AML-193 (cell line): ENCODE results near the gene MIDN.

Source experiments
- DNase-seq, 2 experiments: peaks; one replicate each; lab custom pipeline; 2025; lab: John Stamatoyannopoulos, UW

The MIDN gene

DNA sequence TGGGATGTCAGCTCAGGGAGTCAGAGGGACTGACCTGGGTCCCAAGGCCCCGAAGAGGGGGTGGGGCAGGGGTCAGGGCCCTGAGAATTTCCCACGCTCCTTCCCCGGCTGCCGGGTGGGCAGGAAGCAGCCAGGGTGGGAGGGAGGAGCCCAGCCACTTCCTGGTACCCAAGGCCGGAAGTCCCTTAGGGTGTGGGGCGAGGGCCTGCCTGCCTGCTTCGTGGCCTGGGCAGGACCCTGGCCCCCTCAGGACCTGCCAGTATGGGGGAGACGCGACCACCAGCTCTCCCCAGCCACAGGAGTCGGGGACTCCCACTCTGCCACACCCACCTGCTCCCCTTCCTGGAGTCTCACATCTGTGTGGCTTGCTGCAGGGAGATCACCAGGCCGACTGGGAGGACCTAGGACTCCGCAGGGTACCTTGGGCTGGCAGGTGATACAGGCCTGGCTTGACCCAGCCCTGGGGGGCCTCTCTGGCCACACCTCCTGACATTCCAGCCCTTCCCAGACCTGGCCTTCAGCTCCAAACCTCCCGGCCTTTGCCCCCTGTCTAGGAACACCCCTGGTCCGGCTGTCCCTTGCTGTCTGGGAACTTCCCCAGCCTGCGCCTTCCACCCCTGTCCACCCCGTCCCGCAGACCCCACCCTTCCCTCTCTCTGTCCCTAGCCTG lies 11.0 kb downstream of the MIDN start:
- peak; percentile 37 to 46 for DNase-seq

DNA sequence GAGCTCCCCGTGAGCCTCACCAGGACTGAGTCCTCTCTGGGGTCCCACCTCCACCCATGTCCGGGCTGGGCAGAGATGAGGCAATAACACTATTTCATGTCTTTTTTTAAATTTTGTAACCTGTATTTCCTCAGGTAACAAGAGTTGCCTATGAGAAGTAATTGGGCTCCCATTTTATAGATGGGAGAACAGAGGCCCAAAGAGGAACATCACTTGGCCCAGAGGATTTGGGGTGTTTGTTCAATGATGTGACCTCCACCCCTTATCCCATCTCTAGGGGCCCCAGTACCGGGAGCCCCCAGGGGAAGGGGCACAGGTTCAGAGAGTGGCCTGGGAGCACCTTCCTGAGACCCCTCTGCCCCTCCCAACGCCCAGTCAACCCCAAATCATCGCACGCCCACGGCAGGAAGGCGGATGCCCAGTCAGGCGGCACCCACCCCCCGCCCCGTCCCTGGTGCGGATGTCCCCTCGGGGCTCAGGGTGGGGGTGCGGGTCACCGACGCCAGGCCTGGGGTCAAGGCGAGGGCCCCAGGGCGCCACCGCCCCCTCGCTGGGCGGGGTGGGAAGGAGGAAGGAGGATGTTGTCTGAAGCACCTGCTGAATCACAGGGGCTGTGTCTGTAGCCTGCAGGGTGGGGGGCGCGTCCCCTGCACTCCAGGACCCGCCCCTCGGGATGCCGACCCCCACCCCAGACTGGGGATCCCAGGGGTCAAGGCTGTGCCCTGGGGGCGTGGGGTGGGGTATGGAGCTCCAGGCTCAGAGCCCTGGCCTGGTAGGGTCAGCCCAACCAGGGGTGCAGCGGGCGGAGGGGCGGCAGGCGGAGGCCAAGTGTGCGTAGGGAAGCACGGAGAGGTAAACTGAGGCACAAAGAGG lies 11.7 kb downstream of the MIDN start:
- DNase-seq, result no peak

DNA sequence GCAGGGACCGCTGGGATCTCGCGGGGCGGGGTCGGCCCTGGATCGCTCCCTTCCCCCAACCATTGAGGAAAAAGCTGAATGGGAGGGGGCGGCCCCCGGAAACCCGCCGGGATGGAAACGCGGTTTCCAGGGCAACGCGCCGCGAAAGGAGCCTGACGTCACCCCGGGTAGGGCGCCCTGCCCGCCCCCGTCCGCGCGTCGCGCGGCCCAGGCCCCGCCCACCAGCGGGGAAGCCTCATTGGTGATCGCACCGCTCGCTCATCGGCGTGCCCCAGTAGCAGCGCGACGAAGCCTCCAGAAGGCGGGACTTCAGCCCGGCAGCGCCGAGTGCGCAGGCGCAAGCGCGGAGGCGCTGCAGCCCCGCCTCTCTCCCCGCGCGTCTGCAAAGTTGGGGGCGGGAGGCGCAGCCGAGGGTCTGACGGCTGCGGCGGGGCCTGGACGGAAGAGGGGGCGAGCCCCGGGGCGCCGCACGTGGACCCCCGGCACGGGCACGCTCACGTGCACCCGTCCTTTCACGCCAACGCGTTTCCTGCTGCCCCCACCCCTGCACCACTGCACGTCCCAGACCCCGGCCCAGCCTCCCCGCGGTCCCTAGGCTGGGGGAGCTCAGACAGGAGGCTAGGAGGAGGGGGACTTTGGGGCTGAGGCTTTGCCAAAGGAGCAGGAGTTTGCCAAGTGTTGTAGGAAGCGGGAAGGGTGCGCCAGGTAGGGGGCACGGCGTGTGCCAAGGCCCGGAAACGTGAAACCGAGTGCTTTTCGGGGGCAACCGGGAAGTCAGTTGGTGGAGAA lies 12.6 kb downstream of the MIDN start:
- DNase-seq, result peak; percentile 77 to 86

DNA sequence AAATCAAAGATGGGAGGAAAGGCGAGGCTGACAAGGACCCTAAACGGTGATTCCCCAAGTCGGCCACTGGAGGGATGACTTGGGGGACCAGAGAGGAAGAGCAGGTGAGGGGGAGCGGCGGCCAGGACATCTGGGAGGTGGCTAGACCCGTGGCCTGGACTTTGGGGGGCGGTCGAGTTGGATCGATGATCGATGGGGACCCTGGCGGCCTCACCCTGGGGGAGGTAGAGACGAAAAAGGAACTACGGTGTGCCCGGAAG lies 13.1 kb downstream of the MIDN start:
- DNase-seq, result peak in 1 of 2 experiments; percentile 18

DNA sequence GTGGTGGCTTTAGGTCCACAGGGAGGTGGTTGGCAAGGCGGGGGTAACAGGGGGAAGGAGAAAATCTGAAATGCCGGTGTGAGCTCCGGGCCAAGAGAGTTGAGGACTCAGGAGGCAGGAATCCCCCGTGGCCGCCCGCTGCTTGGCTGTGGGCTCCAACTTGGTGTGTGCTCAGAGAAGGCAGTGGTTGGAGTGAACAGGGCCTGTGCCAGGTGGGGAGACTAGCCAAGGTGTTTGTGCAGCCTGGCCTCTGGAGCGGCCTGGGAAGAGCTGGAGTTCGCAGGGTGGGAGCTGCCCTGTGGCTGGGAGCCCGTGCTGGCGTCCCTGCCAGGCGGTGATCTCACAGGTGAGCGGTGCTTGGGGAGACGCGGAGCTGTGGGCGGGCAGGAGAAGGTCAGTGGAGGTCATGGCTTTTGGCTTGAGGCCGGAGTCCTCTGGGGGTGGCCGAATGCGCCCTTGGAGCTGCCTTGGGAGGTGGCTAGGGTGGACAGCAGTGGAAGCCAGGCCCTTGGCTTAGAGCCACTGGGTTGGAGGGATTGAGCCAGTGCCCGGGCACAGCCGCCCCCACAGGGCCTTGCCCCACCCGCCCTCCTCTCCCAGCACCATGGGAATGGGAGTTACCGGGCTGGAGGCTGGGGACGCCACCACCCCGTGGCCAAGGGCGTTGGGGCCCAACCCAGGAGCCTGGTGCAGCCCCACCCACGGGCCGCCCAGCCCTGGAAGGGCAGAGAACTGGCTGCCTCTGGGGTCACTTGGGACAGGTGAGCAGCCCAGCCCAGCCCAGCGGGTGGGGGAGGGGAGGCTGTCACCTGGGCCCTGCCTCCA lies 13.6 kb downstream of the MIDN start:
- no peak for DNase-seq

DNA sequence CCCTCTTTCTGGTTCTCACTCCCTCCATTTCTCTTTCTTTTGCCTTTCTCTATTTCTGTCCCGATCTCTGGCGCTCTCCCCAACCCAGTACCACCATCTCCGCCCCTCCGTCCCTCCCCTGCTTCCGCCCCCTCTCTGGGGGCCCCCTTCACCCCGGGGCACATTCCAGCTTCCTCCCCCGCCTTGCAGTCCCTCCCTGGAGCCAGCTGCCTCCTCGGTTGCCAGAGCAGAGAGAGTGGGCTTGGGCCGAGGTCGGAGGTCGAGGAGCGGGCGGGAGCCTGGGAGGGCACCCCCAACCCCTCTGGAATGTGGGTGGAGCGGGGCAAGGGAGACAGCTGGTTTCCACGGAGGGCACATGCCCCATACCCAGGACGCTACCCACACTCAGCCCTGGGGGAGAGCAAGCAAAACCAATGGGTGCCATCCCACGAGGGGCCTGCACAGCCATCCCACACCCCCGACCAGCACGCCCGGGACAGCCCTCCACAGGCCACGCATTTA lies 14.3 kb downstream of the MIDN start:
- DNase-seq, result no peak

DNA sequence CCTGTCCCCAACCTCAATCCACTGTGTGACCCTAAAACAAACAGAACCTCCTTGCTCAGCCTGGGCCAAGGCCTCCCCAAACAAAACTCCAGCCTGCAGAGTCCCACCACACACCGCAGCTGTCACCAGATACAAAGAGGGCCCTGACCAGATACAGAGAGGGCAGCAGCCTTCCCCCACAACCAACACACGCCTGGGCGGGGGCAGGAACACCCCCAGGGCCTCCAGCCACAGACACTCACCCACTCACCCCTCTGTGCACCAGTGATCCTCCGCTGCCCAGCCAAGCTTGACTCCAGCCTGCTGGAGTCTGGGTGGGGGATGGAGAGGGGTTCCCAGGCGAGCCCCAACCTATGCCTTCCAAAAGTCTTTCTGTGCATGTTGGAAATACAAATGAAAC lies 14.8 kb downstream of the MIDN start:
- no peak for DNase-seq

DNA sequence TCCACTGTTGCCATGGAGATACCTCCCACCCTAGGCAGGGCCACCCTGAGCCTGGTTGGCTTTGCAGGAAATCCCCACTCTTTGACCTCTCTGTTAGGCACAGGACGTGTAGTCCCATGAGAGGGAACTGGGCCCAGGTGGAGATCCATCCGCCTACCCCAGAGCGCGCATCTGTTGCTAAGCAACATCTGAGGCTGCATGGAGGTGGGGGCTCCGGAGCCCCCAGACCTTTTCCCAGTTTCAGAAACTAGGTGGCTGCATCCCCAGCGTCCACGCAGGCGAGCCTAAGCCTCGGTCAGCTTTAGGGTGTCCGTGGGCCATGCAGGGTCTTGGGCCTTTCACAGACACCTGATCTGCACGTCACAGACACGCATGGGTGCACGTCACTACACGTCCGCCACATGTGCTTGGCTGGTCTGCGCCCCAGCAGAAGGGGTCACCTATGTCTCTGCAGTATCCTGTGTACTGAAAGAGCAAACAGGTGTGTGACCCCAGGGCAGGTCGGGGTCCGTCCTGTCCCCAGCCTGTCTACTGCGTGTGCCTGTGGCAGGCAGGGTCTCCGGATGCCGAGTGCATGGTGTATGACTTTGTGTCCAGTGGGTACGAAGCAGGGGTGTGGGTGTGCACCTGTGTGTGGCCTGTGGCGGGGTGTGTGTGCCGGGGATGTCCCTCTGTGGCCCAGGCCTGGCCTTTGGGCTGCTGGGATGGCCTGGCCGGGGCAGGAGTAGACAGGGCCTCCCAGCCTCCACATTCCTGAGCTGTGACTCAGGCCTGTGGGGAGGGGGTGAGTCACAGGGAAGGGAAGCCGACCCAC lies 16.6 kb downstream of the MIDN start:
- DNase-seq, result no peak

DNA sequence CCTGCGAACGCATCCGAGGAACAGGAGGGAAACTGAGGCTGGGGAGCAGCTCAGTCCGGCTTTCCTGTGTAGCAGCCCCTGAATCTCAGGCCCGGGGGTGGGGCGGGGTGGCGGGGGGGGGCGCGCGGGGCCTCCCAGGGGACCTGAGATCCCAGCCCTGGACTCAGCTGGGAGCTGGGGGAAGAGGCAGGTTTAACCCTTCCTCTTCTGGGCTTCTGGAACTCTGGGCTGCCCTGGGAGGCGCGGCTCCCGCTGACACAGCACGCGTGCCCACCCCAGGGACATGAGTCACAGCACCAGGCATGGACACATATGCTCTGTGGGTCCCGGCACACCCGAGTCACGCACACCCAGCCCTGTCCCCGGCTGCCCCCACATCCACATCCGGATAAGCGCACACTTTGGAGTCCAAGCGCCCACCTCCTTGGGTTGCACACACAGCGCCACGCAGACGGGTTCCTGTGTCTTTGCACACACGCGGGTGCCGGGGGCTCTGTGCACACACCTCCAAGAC lies 17.3 kb downstream of the MIDN start:
- DNase-seq, result no peak

DNA sequence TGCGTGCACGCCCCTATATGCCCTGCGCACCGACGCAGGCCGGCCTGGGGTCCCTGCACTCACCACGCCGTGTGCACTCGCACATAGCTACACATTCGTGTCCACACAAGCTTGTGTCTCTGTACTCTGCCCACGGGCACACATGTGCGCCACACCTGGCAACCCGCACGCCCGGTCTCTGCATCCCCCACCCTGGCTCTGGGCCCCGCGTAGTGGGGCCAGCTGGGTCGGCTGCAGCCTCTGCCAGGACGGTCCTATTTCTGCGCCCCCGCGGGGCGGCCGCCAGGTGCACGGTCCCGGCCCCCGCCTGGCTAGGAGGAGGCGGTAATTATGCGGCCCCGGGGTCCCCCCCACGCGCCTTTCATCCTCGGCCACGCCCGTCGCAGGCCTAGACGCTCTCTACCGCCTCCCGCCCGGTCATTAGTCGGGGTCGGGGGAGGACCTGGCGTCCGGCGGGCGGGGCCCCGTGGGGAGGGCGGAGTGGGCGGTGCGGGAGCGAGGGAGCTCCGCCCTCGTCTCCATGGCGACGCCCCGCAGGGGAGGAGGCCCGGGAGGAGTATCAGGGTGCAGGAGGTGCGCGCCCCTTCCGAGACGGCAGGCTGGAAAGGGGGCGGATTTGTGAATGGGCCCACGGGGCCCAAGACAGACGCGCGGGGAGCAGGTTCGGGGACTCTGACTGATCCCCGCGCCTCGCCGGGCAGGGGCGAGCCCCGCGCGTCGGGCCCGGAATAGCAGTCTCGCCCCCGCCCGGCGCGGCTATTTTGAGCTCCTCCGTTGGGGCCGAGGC lies 17.9 kb downstream of the MIDN start:
- peak; percentile 59 to 60 for DNase-seq

DNA sequence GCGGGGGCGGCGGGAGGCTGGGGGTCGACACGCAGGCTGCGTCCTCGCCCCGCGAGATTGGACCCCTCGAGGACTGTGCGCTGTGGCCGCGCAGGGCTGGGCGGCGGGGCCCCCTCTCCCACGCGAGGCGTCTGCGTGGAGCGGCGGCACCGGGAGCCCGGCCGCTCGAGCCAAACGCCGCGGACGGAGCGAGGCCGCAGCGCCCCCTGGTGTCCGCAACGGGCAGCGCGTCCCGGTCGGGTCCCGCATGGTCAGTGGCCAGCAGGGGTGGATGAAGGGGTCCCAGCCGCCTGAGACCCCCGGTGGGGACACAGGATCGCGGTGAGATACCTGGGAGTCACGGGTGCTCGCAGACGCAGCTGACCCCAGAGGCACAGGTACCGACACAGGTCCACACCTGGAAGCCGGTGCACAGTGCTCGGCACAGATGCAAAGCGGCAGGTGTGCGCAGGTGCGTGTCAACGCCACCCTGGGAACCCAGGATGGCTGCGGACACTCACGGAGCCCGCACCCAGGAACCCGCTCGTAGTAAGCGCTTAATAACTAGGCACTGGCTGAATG lies 18.6 kb downstream of the MIDN start:
- DNase-seq, result peak; percentile 15 to 33

DNA sequence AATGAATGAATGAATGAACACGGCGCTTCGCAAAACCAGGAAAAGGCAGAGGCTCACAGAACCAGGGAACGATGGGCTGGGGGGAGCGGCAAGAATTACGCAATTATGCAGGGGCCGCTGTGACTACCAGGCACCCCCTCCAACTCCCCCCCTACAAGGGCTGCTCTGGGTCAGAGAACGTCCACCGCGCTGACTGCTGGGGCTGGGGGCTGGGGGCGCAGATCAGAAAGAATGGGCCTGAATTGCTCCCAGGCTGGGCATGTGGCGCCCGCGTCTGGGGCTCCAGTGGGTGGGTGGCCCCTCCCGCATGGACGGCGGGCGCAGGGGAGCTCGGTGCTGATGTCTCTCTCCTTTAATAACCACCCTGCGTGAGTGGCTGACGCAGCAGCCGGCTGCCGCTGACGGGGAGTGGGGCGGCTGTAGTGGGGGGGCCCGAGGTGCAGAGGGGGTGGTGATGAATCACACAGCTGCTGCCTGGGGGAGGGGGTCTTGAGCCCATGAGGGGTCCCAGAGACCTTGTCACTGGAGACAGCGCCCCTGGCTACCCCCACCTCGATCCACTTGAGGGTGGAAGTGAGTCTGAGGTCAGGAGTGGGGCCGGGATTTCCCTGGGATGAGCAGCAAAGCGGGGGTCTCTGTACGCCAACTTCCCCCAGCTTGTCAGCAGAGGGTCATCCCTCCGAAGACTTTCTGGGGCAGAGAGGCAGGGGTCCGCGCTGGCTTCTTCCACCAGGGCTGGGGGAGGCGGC lies 19.3 kb downstream of the MIDN start:
- no peak for DNase-seq

DNA sequence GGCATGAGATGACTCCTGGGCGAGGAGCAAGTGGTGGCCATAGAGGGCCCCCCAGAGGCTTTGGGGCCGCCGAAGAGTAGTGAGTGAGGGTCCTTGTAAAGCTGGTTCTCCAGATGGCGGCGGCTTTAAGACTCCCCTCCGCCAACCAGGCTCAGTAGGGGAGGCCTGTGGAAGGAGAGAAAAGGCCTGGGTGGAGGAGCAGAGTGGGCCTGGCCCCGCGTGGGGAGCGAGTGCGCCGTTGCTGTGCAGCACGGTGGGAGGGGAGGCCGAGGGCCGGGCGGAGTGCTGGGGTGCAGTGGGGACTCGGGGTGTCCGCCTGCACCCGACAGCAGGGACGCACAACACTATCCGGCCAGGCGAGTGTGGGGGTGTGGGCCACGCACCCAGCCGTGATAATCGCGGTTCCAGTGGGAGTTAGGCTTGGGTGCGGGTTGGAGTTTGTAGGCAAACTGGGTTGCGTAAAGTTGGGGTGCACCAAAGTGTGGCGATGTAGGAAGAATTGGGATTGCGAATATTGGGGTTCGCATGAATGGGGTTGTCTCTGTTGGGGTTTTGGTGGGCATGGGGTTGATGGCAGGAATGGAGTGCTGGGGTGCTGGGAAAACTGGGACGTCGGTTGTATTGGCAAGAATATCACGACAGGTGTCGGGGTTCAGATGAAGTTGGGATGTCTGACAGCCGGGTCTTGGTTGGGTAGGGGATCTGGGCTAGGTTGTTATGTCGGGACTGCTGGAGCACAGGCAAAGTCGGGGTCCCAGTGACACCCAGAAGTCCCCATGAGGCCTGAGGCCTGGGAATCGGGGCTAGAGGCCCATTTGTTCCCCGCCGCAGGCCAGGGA lies 20.1 kb downstream of the MIDN start:
- no peak for DNase-seq

DNA sequence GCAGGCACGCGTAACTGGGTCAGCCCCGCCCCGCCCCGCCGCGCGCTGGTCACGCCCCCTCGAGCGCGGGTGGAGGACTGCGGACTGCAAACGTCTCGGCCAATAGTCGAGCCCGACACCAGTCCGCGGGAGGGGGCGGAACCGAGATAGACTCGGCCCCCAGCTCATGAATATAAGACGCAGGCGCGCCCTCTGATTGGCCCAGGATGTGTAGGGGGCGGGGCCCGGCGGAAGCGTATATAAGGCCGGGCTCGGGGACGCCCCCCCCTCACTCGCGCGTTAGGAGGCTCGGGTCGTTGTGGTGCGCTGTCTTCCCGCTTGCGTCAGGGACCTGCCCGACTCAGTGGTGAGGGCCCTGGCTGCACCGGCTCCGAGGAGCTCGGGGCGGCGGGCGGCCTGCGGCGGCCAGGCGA lies 20.7 kb downstream of the MIDN start, which contains the start of gene CIRBP:
Gene CIRBP (plus strand): TSS at position 268 of the 413 bp plus-strand sequence. CDS start 1,602 bp downstream, outside the sequence.
- DNase-seq, result peak; percentile 94 to 95

DNA sequence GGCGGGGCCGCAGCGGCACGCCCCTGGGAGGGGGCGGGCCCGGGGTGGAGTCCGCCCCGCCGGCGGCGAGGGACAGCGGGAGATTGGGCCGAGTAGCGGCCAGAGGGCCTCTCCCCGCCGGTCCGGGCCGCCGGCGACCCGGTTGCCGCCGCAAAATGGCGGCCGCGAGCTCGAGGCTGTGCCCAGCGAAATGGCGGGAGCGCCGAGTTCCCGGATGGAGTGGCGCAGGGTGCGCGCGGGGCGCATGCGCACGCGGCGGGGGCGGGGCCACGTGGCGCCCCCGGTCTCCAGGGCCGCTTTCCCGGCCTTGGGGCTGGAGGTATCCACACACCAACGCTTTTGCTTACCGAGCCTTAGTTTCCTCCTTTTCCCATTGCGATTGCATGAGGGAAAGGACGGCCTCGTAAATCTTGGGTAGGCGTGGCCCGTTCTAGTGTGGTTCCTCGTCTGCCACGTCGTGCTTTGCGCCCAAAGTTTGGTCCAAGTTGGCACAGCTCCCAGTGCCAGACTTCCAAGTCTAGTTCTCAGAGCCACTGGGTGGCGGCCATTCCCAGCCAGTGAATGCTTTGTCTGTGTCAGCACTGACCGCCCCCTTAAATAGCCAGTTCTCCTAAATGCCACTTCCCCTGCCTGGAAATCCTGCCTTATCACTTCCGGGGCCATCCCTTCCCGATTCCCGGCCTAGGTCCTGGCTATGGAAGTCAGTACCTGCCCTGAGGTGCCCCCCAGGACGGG lies 21.3 kb downstream of the MIDN start:
- DNase-seq, result peak; percentile 60 to 68

DNA sequence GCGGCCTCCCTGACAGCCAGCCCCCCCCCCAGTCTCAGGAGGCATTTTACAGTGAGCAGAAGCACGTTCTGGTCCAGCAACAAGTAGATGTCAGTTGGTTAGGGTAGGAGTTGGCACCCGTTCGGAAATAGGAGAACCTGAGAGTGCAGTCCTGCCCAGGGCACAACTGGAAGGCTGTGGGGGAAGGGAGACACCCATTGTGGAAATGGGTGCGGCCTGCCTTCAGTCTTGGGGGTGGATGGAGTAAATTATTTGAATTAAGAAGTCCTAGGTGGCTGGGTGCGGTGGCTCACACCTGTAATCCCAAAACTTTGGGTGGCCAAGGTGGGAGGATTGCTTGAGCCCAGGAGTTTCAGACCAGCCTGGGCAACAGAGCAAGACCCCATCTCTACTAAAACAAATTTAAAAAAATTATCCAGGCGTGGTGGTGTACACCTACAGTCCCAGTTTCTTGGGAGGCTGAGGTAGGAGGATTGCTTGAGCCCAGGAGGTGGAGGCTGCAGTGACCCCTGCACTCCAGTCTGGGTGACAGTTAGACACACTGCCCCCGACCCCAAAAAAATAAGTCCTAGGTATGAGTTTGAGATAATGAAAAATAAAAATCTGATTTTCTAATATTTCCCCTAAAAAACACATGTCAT lies 21.9 kb downstream of the MIDN start:
- no peak for DNase-seq
